Measurements from ENCODE around the gene KIF2C.
"Not testable (repeated sequence)": the region's sequence is repeated elsewhere in the genome, so short reads cannot be mapped to it uniquely, and the experiment has no call there.

The KIF2C gene

DNA sequence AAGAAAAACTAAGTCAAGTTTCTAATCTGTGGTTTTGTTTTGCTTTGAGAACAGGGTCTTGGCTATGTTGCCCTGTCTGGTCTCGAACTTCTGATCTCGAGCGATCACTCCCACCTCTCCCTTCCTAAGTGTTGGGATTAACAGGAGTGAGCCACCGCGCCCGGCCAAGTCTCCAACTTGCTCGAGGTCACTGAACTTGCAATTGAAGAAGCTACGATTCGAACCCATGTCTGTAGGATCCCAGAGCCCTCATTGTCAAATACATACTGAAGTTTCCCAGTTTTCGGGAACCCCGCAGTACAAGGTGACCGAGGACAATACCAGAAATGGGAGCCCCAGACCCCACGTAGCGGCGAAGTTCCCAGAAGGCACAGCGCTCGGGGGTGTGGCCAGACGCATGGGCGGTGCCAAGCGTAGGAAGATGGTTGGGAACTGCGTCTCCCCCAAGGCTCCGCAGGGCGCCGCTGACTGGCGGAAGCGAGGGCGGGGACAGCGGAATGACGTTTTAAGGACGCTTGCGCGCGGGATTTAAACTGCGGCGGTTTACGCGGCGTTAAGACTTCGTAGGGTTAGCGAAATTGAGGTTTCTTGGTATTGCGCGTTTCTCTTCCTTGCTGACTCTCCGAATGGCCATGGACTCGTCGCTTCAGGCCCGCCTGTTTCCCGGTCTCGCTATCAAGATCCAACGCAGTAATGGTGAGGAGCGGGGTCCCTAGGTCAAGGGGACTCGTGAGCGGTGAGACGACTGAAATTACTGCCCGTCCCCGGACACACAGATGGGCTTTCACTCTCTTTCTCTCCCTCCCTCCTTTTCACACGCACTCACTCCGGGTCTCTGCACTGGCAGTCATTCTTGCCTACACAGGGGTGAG is at the start of gene KIF2C:
Gene KIF2C, plus strand, starts transcription at position 531 of the 872 bp plus-strand sequence. Its CDS starts 96 bp downstream, at position 627.
- no peaks in the 10 kb centered on the region for H3K27me3 ChIP-seq (ENCODE audit: control insufficient read depth, insufficient read depth, low read length)
- no peaks in the 10 kb centered on the region for H3K4me1 ChIP-seq (ENCODE audit: control insufficient read depth, insufficient read depth, low read length)
- H3K27ac ChIP-seq (ENCODE audit: low read length) = no peak within 1 kb of the TSS
- no CpG with 5 or more reads among the region's 57 CpGs for WGBS (ENCODE audit: insufficient coverage, insufficient read length)
- H3K36me3 ChIP-seq (ENCODE audit: control insufficient read depth, insufficient read depth, low read length) = peaks cover 12% of the 10 kb centered on the region; the same call in 1 of the 2 replicates
- no peaks in the 10 kb centered on the region for H3K9me3 ChIP-seq (ENCODE audit: control insufficient read depth, insufficient read depth, low read length)
- H3K4me3 ChIP-seq (ENCODE audit: low read length) = peak within 1 kb of the TSS; percentile 63
- peak; percentile 95 for DNase-seq (ENCODE audit: low read depth, low spot score)

DNA sequence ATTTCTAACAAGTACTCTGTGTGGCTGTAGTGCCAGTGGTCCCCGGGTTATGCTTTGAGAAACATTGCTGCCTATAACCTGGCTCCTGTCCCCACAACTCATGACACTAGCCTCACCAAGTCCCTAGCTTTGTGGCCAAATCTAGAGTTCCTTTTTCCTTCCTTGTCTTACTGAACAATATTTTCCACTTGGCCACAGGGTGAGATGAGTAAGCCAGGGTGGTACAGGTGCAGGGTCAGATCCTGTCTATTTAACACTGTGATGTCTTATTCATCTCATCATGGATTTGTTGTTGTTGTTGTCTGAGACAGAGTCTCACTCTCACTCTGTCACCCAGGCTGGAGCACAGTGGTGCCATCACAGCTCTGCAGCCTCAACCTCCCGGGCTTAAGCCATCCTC is 46.5 kb upstream of the KIF2C start:
- no peaks in the 10 kb centered on the region for H3K4me1 ChIP-seq (ENCODE audit: control insufficient read depth, insufficient read depth, low read length)
- H3K9me3 ChIP-seq (ENCODE audit: control insufficient read depth, insufficient read depth, low read length) = no peaks in the 10 kb centered on the region
- H3K4me3 ChIP-seq (ENCODE audit: low read length) = no peak overlapping the region
- no peaks in the 10 kb centered on the region for H3K27me3 ChIP-seq (ENCODE audit: control insufficient read depth, insufficient read depth, low read length)
- no peak for DNase-seq (ENCODE audit: low read depth, low spot score)
- no peak overlapping the region for H3K27ac ChIP-seq (ENCODE audit: low read length)
- no CpG with 5 or more reads among the region's 2 CpGs for WGBS (ENCODE audit: insufficient coverage, insufficient read length)
- no peaks in the 10 kb centered on the region for H3K36me3 ChIP-seq (ENCODE audit: control insufficient read depth, insufficient read depth, low read length)

DNA sequence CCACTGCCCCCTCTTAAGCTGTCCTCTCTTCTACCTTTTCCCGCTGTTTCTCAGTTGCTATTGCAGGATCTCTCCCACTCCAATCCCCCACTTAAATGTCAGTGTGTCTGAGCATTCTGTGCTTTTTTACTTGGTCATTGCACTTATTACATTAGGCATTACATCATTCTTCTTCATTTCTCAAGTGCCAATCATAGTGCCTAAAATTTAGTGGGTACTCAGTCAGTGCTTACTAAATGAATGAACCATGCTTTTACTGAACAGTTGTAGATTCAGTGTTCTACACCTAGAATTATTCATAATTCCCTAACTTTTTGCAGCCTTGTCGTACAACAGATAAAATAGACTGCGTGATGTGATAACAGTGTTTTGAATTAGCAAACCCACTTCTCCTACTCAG is 45.7 kb upstream of the KIF2C start:
- no peaks in the 10 kb centered on the region for H3K4me1 ChIP-seq (ENCODE audit: control insufficient read depth, insufficient read depth, low read length)
- H3K4me3 ChIP-seq (ENCODE audit: low read length) = no peak overlapping the region
- H3K27ac ChIP-seq (ENCODE audit: low read length) = no peak overlapping the region
- no peaks in the 10 kb centered on the region for H3K27me3 ChIP-seq (ENCODE audit: control insufficient read depth, insufficient read depth, low read length)
- H3K36me3 ChIP-seq (ENCODE audit: control insufficient read depth, insufficient read depth, low read length) = no peaks in the 10 kb centered on the region
- WGBS (ENCODE audit: insufficient coverage, insufficient read length) = no CpG with 5 or more reads among the region's 3 CpGs
- no peaks in the 10 kb centered on the region for H3K9me3 ChIP-seq (ENCODE audit: control insufficient read depth, insufficient read depth, low read length)
- DNase-seq (ENCODE audit: low read depth, low spot score) = no peak

DNA sequence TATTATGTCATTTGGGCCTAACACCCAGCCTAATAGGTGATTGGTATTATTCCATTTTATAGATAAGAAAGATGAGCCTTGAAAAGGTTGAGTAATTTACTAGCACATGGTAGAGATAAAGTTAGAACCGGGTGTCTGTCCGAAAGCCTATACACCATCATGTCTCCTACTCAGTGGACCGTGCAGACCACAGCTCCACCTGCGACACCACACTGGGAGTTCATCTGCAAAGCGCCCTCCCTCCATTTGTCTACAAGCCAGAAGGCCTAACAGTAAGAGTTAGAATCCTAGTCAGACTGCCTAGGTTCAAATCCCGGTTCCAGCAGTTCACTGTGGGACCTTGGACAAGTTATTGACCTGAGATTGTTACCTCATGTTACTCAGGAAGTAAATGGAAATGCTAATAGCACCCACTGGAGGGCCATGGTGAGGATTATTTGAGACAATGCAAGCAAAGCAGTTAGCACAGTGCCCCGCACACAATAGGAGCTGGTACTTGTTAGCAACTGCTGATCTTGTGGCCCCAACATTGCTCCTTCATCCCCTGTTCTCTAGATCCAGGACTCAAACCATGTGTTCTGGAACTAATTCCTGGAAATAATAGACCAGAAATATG is 44.7 kb upstream of the KIF2C start:
- H3K27ac ChIP-seq (ENCODE audit: low read length) = no peak overlapping the region
- H3K36me3 ChIP-seq (ENCODE audit: control insufficient read depth, insufficient read depth, low read length) = no peaks in the 10 kb centered on the region
- no CpG with 5 or more reads among the region's 7 CpGs for WGBS (ENCODE audit: insufficient coverage, insufficient read length)
- no peak for DNase-seq (ENCODE audit: low read depth, low spot score)
- H3K4me1 ChIP-seq (ENCODE audit: control insufficient read depth, insufficient read depth, low read length) = no peaks in the 10 kb centered on the region
- no peaks in the 10 kb centered on the region for H3K27me3 ChIP-seq (ENCODE audit: control insufficient read depth, insufficient read depth, low read length)
- no peak overlapping the region for H3K4me3 ChIP-seq (ENCODE audit: low read length)
- H3K9me3 ChIP-seq (ENCODE audit: control insufficient read depth, insufficient read depth, low read length) = no peaks in the 10 kb centered on the region

DNA sequence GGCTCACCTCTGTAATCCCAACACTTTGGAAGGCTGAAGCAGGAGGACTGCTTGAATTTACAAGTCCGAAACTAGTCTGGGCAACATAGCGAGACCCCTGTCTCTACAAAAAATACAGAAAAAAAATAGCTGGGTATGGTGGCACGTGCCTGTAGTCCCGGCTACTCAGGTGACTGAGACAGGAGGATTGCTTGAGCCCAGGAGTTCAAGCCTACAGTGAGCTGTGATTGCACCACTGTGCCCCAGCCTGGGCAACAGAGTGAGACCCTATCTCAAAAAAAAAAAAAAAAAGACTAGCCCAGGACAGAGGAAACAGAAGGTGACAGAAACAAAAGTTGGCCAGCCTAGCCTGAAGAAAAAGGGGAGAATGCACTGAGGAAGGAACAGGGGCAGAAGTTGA is 44.0 kb upstream of the KIF2C start:
- no peaks in the 10 kb centered on the region for H3K36me3 ChIP-seq (ENCODE audit: control insufficient read depth, insufficient read depth, low read length)
- no peak for DNase-seq (ENCODE audit: low read depth, low spot score)
- H3K9me3 ChIP-seq (ENCODE audit: control insufficient read depth, insufficient read depth, low read length) = no peaks in the 10 kb centered on the region
- no CpG with 5 or more reads among the region's 4 CpGs for WGBS (ENCODE audit: insufficient coverage, insufficient read length)
- H3K27ac ChIP-seq (ENCODE audit: low read length) = no peak overlapping the region
- no peaks in the 10 kb centered on the region for H3K27me3 ChIP-seq (ENCODE audit: control insufficient read depth, insufficient read depth, low read length)
- no peak overlapping the region for H3K4me3 ChIP-seq (ENCODE audit: low read length)
- no peaks in the 10 kb centered on the region for H3K4me1 ChIP-seq (ENCODE audit: control insufficient read depth, insufficient read depth, low read length)

DNA sequence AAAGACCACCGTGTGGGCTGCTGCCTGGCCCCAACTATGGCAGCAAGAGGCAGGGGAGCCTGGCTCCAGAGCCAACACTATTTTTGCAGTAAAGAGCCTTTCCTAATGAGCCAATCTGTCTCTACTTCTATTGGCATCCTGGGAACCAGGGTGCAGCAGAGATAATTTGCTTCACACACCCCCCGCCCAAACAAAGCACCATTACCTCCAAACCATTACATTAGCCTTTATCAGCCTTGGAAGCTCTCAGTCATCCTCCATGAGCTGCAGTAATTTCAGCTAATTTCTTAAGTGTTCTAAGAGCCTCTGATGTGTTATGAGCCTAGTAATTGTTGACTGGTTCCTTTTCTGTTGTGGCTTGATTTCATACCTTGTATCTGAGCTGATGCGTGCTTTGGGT is 43.5 kb upstream of the KIF2C start:
- H3K4me3 ChIP-seq (ENCODE audit: low read length) = no peak overlapping the region
- no peaks in the 10 kb centered on the region for H3K36me3 ChIP-seq (ENCODE audit: control insufficient read depth, insufficient read depth, low read length)
- WGBS (ENCODE audit: insufficient coverage, insufficient read length) = no CpG with 5 or more reads among the region's 3 CpGs
- no peaks in the 10 kb centered on the region for H3K9me3 ChIP-seq (ENCODE audit: control insufficient read depth, insufficient read depth, low read length)
- no peaks in the 10 kb centered on the region for H3K27me3 ChIP-seq (ENCODE audit: control insufficient read depth, insufficient read depth, low read length)
- no peak overlapping the region for H3K27ac ChIP-seq (ENCODE audit: low read length)
- no peak for DNase-seq (ENCODE audit: low read depth, low spot score)
- H3K4me1 ChIP-seq (ENCODE audit: control insufficient read depth, insufficient read depth, low read length) = no peaks in the 10 kb centered on the region

DNA sequence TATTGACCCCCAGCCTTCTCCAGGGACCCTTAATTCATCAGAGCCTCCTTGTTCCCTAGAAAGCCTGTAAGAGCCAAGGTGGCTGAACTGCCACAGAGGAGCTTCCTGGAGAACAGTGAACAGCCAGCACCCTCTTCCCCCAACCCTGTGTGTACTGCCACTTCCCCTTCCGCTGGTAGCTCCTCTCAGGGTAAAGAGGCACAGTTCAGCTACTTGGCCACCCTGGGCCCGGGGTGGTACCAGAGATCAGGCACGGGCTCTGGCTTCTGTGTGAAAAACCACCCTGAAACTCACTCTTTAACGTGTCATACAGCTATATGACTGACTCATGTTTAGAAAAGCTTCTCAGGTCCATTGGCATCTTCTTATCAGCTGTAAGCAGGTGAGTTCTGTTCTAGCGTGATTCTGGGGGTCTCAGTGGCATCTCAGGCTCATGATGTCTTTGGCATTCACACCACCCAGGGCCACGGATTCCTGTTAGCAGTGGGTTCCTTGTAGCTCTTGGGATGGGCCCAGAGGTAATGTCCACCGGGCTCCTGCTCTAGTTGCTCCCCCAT is 42.8 kb upstream of the KIF2C start:
- no peak for DNase-seq (ENCODE audit: low read depth, low spot score)
- H3K36me3 ChIP-seq (ENCODE audit: control insufficient read depth, insufficient read depth, low read length) = no peaks in the 10 kb centered on the region
- no peaks in the 10 kb centered on the region for H3K9me3 ChIP-seq (ENCODE audit: control insufficient read depth, insufficient read depth, low read length)
- H3K27ac ChIP-seq (ENCODE audit: low read length) = no peak overlapping the region
- WGBS (ENCODE audit: insufficient coverage, insufficient read length) = no CpG with 5 or more reads among the region's 7 CpGs
- H3K4me3 ChIP-seq (ENCODE audit: low read length) = no peak overlapping the region
- H3K4me1 ChIP-seq (ENCODE audit: control insufficient read depth, insufficient read depth, low read length) = no peaks in the 10 kb centered on the region
- no peaks in the 10 kb centered on the region for H3K27me3 ChIP-seq (ENCODE audit: control insufficient read depth, insufficient read depth, low read length)

DNA sequence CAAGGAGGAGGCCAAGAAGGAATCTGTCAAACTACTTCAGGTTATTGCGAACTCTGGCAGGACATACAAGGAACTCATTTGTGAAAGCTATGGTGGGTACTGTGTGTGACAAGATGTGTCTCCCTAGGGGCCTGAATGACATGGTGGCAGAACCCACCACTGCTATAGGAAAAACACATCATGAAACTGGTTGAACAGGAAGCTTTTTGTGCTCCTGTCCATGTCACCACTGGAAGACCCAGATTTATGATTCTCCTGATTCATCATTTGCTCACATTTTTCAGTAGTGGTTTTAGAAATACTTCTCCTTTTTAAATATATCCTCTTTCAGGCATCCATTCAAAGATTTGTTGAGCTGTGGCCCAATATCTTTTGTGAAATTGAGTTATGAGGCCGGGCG is 41.5 kb upstream of the KIF2C start:
- H3K4me1 ChIP-seq (ENCODE audit: control insufficient read depth, insufficient read depth, low read length) = no peaks in the 10 kb centered on the region

DNA sequence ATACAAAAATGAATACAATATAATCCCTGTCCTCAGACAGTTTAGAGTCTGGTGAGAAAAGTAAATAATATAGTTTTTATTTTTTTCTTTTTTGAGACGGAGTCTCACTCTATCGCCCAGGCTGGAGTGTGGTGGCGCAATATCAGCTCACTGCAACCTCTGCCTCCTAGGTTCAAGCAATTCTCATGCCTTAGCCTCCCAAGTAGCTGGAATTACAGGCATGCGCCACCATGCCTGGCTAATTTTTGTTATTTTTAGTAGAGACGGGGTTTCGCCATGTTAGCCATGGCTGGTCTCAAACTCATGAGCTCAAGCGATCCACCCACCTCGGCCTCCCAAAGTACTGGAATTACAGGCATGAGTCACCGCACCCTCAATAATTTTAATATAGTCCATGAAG is 40.3 kb upstream of the KIF2C start:
- H3K9me3 ChIP-seq (ENCODE audit: control insufficient read depth, insufficient read depth, low read length); H3K4me3 ChIP-seq (ENCODE audit: low read length): not testable (repeated sequence)
- WGBS (ENCODE audit: insufficient coverage, insufficient read length) = no CpG with 5 or more reads among the region's 9 CpGs

More for the DNA sequence above, 41.5 kb upstream of the KIF2C start:
- DNase-seq (ENCODE audit: low read depth, low spot score) = no peak
- Histone ChIP-seq H3K4me3 (ENCODE audit: low read length) (no peak overlapping the region), H3K27ac (ENCODE audit: low read length) (no peak overlapping the region), H3K9me3 (ENCODE audit: control insufficient read depth, insufficient read depth, low read length) (no peaks in the 10 kb centered on the region), H3K27me3 (ENCODE audit: control insufficient read depth, insufficient read depth, low read length) (no peaks in the 10 kb centered on the region), H3K36me3 (ENCODE audit: control insufficient read depth, insufficient read depth, low read length) (no peaks in the 10 kb centered on the region)
- no CpG with 5 or more reads among the region's 3 CpGs for WGBS (ENCODE audit: insufficient coverage, insufficient read length)

DNA sequence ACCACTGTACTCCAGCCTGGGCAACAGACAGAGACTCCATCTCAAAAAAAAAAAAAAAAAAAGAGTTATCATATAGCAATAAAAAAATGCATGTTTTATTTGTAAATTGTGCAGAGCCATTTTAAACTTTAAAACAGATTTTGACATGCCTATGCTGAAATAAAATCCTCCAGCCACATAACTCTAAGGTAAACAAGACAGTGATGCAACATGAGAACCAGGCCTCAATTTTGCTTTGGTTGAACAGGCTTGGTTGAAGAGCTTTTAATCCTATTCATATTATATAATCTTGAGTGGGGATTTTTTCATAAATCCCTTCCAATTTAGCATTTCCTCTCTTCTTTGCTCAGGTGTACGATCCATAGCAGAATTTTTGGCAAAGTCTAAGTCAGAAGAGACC is 39.1 kb upstream of the KIF2C start:
- DNase-seq (ENCODE audit: low read depth, low spot score) = no peak
- Histone ChIP-seq H3K4me1 (ENCODE audit: control insufficient read depth, insufficient read depth, low read length) (no peaks in the 10 kb centered on the region), H3K4me3 (ENCODE audit: low read length) (no peak overlapping the region), H3K27me3 (ENCODE audit: control insufficient read depth, insufficient read depth, low read length) (no peaks in the 10 kb centered on the region), H3K9me3 (ENCODE audit: control insufficient read depth, insufficient read depth, low read length) (no peaks in the 10 kb centered on the region), H3K27ac (ENCODE audit: low read length) (no peak overlapping the region), H3K36me3 (ENCODE audit: control insufficient read depth, insufficient read depth, low read length) (no peaks in the 10 kb centered on the region)
- WGBS (ENCODE audit: insufficient coverage, insufficient read length) = no CpG with 5 or more reads among the region's 1 CpG

More for the DNA sequence above, 40.3 kb upstream of the KIF2C start:
- not testable (repeated sequence) for H3K27me3 ChIP-seq (ENCODE audit: control insufficient read depth, insufficient read depth, low read length); H3K4me1 ChIP-seq (ENCODE audit: control insufficient read depth, insufficient read depth, low read length); H3K36me3 ChIP-seq (ENCODE audit: control insufficient read depth, insufficient read depth, low read length); DNase-seq (ENCODE audit: low read depth, low spot score); H3K27ac ChIP-seq (ENCODE audit: low read length)
